Measurements from ENCODE around the gene ENTPD5.

The ENTPD5 gene

GRCh38 chr14:73968885-73969284 lies 50.2 kb downstream of the ENTPD5 start:
- no peak for TF ChIP-seq CTCF (IDR thresholded peaks at IDR 0.05; ENCODE audit: low read depth, low read length)
- no peak overlapping the region for H3K4me3 ChIP-seq (ENCODE audit: low read depth, low read length)
- in situ Hi-C loops (cut with HindIII; ENCODE audit: low sequenced_read_pairs), result no loop called here

GRCh38 chr14:73965216-73965615 lies 53.9 kb downstream of the ENTPD5 start:
- no peak overlapping the region for H3K4me3 ChIP-seq (ENCODE audit: low read depth, low read length)
- DNase-seq (ENCODE audit: low read depth, low spot score), result no peak
- no peak for TF ChIP-seq CTCF (IDR thresholded peaks at IDR 0.05; ENCODE audit: low read depth, low read length)
- in situ Hi-C loops (cut with HindIII; ENCODE audit: low sequenced_read_pairs), result no loop called here

More at GRCh38 chr14:73968885-73969284, 50.2 kb downstream of the ENTPD5 start:
- DNase-seq (ENCODE audit: low read depth, low spot score), result no peak

- no peak for TF ChIP-seq CTCF (IDR thresholded peaks at IDR 0.05; ENCODE audit: low read depth, low read length)
- no peak for DNase-seq (ENCODE audit: low read depth, low spot score)
- no peak overlapping the region for H3K4me3 ChIP-seq (ENCODE audit: low read depth, low read length)
- in situ Hi-C loops (cut with HindIII; ENCODE audit: low sequenced_read_pairs), result no loop called here
These were observed 57.9 kb downstream of the ENTPD5 start for GRCh38 chr14:73961192-73961591.

- no peak for TF ChIP-seq CTCF (IDR thresholded peaks at IDR 0.05; ENCODE audit: low read depth, low read length)
- H3K4me3 ChIP-seq (ENCODE audit: low read depth, low read length), result no peak overlapping the region
- in situ Hi-C loops (cut with HindIII; ENCODE audit: low sequenced_read_pairs), result no loop called here
- DNase-seq (ENCODE audit: low read depth, low spot score), result no peak
These were observed 60.5 kb downstream of the ENTPD5 start for GRCh38 chr14:73958591-73958990.

GRCh38 chr14:73955674-73956073 lies 63.4 kb downstream of the ENTPD5 start:
- in situ Hi-C loops (cut with HindIII; ENCODE audit: low sequenced_read_pairs), result no loop called here
- TF ChIP-seq CTCF (IDR thresholded peaks at IDR 0.05; ENCODE audit: low read depth, low read length), result no peak
- no peak for DNase-seq (ENCODE audit: low read depth, low spot score)
- no peak overlapping the region for H3K4me3 ChIP-seq (ENCODE audit: low read depth, low read length)

GRCh38 chr14:73953731-73954130 lies 65.4 kb downstream of the ENTPD5 start:
- no peak overlapping the region for H3K4me3 ChIP-seq (ENCODE audit: low read depth, low read length)
- TF ChIP-seq CTCF (IDR thresholded peaks at IDR 0.05; ENCODE audit: low read depth, low read length), result no peak
- DNase-seq (ENCODE audit: low read depth, low spot score), result no peak
- in situ Hi-C loops (cut with HindIII; ENCODE audit: low sequenced_read_pairs), result no loop called here

All from astrocyte of the spinal cord (primary cell).